GM23338 (cell line): ENCODE results near the gene TTYH3. TPM values are rescaled to one million over a fixed set of nuclear protein-coding genes. Genes with fewer than 3 reads are reported as not detected.
"Not testable (repeated sequence)": the region's sequence is repeated elsewhere in the genome, so short reads cannot be mapped to it uniquely, and the experiment has no call there.

ENCODE experiments used
- ATAC-seq: fragments of 200-7000 bp; cut with Tn5 transposase; 3 replicates; pipeline ENCODE4 v1.9.1; 2020
- DNase-seq: peaks from one replicate; pipeline ENCODE4 v3.0.0-alpha.2; 2015; ENCODE audit warnings: low spot score
- H2AFZ ChIP-seq: fragments of 200-600 bp; sonication (generic); 2 replicates; pipeline ENCODE4 v1.8.0; 2016; ENCODE audit warnings: antibody characterized with exemption, mild to moderate bottlenecking, moderate library complexity
- H3F3A ChIP-seq: fragments of 200-600 bp; sonication (generic); replicated peaks from 2 replicates; pipeline ENCODE4 v1.8.0; 2017; ENCODE audit warnings: antibody characterized with exemption, mixed run types, low read depth
- H3K27ac ChIP-seq: fragments of 200-600 bp; sonication (generic); 2 replicates; pipeline ENCODE4 v1.6.1; 2016; ENCODE audit warnings: low read depth
- H3K27me3 ChIP-seq: fragments of 200-600 bp; sonication (generic); 2 replicates; pipeline ENCODE4 v1.8.0; 2016; ENCODE audit warnings: mild to moderate bottlenecking, mixed run types, moderate library complexity; ENCODE audit not compliant: insufficient read depth
- H3K36me3 ChIP-seq: fragments of 200-600 bp; sonication (generic); 2 replicates; pipeline ENCODE4 v1.8.0; 2016; ENCODE audit warnings: mild to moderate bottlenecking; ENCODE audit not compliant: insufficient read depth
- H3K4me1 ChIP-seq: fragments of 200-600 bp; sonication (generic); 2 replicates; pipeline ENCODE4 v1.8.0; 2016; ENCODE audit warnings: mild to moderate bottlenecking, moderate library complexity; ENCODE audit not compliant: insufficient read depth
- H3K4me2 ChIP-seq: fragments of 200-600 bp; sonication (generic); 2 replicates; pipeline ENCODE4 v1.7.1; 2017; ENCODE audit warnings: mixed run types
- H3K4me3 ChIP-seq: fragments of 200-600 bp; sonication (generic); 2 replicates; pipeline ENCODE4 v1.6.1; 2016; ENCODE audit warnings: mixed run types
- H3K79me2 ChIP-seq: fragments of 200-600 bp; sonication (generic); replicated peaks from 2 replicates; pipeline ENCODE4 v1.8.0; 2017; ENCODE audit warnings: mild to moderate bottlenecking; ENCODE audit not compliant: insufficient read depth
- H3K9me2 ChIP-seq: fragments of 200-600 bp; sonication (generic); 2 replicates; pipeline ENCODE4 v1.8.0; 2017; ENCODE audit not compliant: insufficient read depth
- H4K20me1 ChIP-seq: fragments of 200-600 bp; sonication (generic); replicated peaks from 2 replicates; pipeline ENCODE4 v1.8.0; 2017; ENCODE audit warnings: mild to moderate bottlenecking; ENCODE audit not compliant: insufficient read depth
- H3K27ac Mint-ChIP-seq: 2 replicates; pipeline ENCODE4 v1.8.0; 2020; ENCODE audit warnings: inconsistent platforms, mild to moderate bottlenecking, moderate library complexity, mixed read lengths
- H3K27me3 Mint-ChIP-seq: 3 replicates; pipeline ENCODE4 v1.8.0; 2022; ENCODE audit warnings: low read depth, mild to moderate bottlenecking, moderate library complexity, mixed read lengths, inconsistent platforms; ENCODE audit not compliant: insufficient read depth, poor library complexity
- H3K36me3 Mint-ChIP-seq: 3 replicates; pipeline ENCODE4 v1.8.0; 2021; ENCODE audit warnings: low read depth, mild to moderate bottlenecking, inconsistent platforms, moderate library complexity, mixed read lengths
- H3K4me1 Mint-ChIP-seq: 3 replicates; pipeline ENCODE4 v1.8.0; 2020; ENCODE audit warnings: mild to moderate bottlenecking, inconsistent platforms, mixed read lengths
- H3K4me3 Mint-ChIP-seq: 3 replicates; pipeline ENCODE4 v1.8.0; 2021; ENCODE audit warnings: moderate library complexity, mild to moderate bottlenecking, inconsistent platforms, mixed read lengths
- H3K9me3 Mint-ChIP-seq: 3 replicates; pipeline ENCODE4 v1.8.0; 2020; ENCODE audit warnings: moderate library complexity, mild to moderate bottlenecking, inconsistent platforms, mixed read lengths
- EZH2 ChIP-seq: fragments of 200-600 bp; sonication (generic); IDR thresholded peaks from one replicate; pipeline ENCODE4 v1.8.0; 2017; ENCODE audit warnings: antibody characterized with exemption, mild to moderate bottlenecking, low read depth; ENCODE audit not compliant: unreplicated experiment
- EZH2phosphoT487 ChIP-seq: fragments of 200-600 bp; sonication (generic); IDR thresholded peaks from one replicate; pipeline ENCODE4 v1.8.1; 2018; ENCODE audit warnings: antibody characterized with exemption; ENCODE audit not compliant: unreplicated experiment
- NANOG ChIP-seq: IDR thresholded peaks from 2 replicates; pipeline ENCODE4 v1.6.1; 2016; ENCODE audit warnings: antibody characterized with exemption, borderline replicate concordance
- POLR2AphosphoS5 ChIP-seq: IDR thresholded peaks from 2 replicates; pipeline ENCODE4 v1.6.1; 2016; ENCODE audit warnings: antibody characterized with exemption, low read depth
- polyA plus RNA-seq: library from polyadenylated mRNA; unstranded; fragments of >200 nt; fragmentation: Nextera tagmentation; extraction: Ambion mirVana; gene quantifications from 2 replicates; pipeline ENCODE4 v1.2.1, GENCODE V29; 2016
- total RNA-seq: library from RNA; depleted of rRNA; stranded (reverse); fragments of >200 nt; shearing (Covaris generic); gene quantifications from 2 replicates; pipeline ENCODE4 v1.2.3, GENCODE V29; 2014
- TF ChIP-seq, protein P1 (sequence below), 2 experiments: fragments of 200-600 bp in 1 of 2; sonication (generic) in 1 of 2; conservative IDR thresholded peaks; 2 replicates each; pipeline versions ENCODE4 v1.5.1 to v1.6.1; 2016 to 2017; ENCODE audit warnings: antibody characterized with exemption in 2 of 2, low read depth in 2 of 2, mild to moderate bottlenecking in 2 of 2, moderate library complexity in 1 of 2
- TF ChIP-seq, protein P2 (sequence below): IDR thresholded peaks from one replicate; pipeline ENCODE4 v1.6.1; 2018; ENCODE audit warnings: antibody characterized with exemption; ENCODE audit not compliant: unreplicated experiment

The TTYH3 gene
- total and polyA plus RNA-seq, 2 experiments from 2014 or later = 59.6 to 126 TPM

DNA sequence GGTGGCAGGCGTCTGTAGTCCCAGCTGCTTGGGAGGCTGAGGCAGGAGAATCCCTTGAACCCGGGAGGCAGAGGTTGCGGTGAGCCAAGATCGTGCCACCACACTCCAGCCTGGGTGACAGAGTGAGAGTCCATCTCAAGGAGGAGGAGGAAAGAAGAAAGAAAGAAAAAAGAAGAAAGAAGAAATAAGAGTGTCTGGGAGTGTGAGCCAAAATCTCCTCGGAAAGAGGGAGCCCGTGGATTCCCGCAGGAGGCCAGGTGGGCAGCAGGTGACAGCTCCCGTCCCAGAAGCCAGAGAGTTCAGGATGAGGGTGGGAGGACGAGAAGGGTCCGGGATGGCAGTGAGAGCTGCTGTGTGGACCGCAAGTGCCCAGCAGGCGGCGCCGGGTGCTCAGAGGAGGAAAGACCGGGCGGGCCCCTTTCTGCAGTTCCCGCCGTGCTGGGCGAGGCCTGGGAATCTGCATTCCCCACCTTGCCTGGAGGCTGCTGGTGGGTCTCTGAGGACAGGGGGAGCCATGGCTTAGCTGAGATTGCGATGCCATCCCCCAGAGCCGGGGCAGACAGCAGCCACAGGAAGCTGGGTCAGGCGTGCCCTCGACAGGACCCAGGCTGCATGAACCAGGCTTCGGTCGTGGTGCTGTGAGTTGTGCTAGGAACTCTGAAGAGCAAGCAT lies 39.1 kb downstream of the TTYH3 start:
- Mint-ChIP-seq H3K36me3 (no peaks in the 10 kb centered on the region; the same call in 2 of the 3 replicates), H3K4me3 (no peak overlapping the region), H3K27ac (no peak overlapping the region), H3K9me3 (peaks cover 4% of the 10 kb centered on the region; the same call in 1 of the 3 replicates), H3K27me3 (peaks cover 21% of the 10 kb centered on the region), H3K4me1 (no peaks in the 10 kb centered on the region; the same call in 2 of the 3 replicates)
- no peaks in the 10 kb centered on the region for H3K9me2 ChIP-seq
- no peak overlapping the region for H3K4me2 ChIP-seq
- no peak overlapping the region for H3K4me3 ChIP-seq
- H3K79me2 ChIP-seq = no peaks in the 10 kb centered on the region
- no peaks in the 10 kb centered on the region for H3K27me3 ChIP-seq
- H3K27ac ChIP-seq = no peak overlapping the region
- ATAC-seq = peak; percentile 95
- TF ChIP-seq, protein P1, sequence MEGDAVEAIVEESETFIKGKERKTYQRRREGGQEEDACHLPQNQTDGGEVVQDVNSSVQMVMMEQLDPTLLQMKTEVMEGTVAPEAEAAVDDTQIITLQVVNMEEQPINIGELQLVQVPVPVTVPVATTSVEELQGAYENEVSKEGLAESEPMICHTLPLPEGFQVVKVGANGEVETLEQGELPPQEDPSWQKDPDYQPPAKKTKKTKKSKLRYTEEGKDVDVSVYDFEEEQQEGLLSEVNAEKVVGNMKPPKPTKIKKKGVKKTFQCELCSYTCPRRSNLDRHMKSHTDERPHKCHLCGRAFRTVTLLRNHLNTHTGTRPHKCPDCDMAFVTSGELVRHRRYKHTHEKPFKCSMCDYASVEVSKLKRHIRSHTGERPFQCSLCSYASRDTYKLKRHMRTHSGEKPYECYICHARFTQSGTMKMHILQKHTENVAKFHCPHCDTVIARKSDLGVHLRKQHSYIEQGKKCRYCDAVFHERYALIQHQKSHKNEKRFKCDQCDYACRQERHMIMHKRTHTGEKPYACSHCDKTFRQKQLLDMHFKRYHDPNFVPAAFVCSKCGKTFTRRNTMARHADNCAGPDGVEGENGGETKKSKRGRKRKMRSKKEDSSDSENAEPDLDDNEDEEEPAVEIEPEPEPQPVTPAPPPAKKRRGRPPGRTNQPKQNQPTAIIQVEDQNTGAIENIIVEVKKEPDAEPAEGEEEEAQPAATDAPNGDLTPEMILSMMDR (conservative IDR thresholded peaks at IDR 0.05; ENCODE audit: low read depth in 2 of 2) = peak; percentile 71 to 95
- no peak for TF ChIP-seq POLR2AphosphoS5
- H3F3A ChIP-seq = no peaks in the 10 kb centered on the region
- no peak overlapping the region; the same call in 1 of the 2 replicates for H2AFZ ChIP-seq
- DNase-seq = peak; percentile 94
- H3K4me1 ChIP-seq = no peaks in the 10 kb centered on the region
- H4K20me1 ChIP-seq = no peaks in the 10 kb centered on the region
- no peaks in the 10 kb centered on the region for H3K36me3 ChIP-seq

DNA sequence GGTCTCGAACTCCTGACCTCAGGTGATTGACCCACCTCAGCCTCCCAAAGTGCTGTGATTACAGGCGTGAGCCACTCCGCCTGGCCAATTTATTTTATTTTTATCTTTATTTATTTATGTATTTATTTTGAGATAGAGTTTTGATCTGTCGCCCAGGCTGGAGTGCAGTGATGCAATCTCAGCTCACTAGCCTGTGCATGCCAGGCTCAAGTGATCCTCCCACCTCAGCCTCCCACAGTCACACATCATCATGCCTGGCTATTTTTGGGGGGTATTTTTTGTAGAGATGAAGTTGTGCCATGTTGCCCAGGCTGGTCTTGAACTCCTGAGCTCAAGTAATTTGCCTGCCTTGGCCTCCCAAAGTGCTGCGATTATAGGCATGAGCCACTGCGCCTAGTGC lies 41.4 kb downstream of the TTYH3 start:
- not testable (repeated sequence) for H3K27ac Mint-ChIP-seq, H3K9me2 ChIP-seq, H3K36me3 Mint-ChIP-seq, H3K36me3 ChIP-seq, DNase-seq, H4K20me1 ChIP-seq, H3K4me3 ChIP-seq, H3K4me1 ChIP-seq, H3K4me2 ChIP-seq, H3K4me1 Mint-ChIP-seq, ATAC-seq, H3K9me3 Mint-ChIP-seq, H3K27ac ChIP-seq, H2AFZ ChIP-seq, H3F3A ChIP-seq, H3K27me3 ChIP-seq, H3K79me2 ChIP-seq, H3K4me3 Mint-ChIP-seq
- peaks cover 15% of the 10 kb centered on the region for H3K27me3 Mint-ChIP-seq

DNA sequence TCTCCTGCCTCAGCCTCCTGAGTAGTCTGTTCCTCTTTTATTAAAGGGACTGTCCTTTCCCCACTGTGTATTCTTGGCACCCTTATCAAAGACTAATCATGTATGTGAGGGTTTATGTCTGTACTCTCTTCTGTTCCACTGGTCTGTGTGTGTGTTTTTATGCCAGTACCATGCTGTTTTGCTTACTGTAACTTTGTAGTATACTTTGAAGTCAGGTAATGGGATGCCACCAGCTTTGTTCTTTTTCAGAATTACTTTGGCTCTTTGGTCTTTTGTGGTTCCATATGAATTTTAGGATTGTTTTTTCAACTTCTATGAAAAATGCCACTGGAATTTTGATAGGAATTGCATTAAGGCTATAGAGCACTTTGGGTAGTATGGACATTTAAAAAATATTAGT lies 42.1 kb downstream of the TTYH3 start:
- no peak overlapping the region for H3K27ac ChIP-seq
- H3K36me3 ChIP-seq = no peaks in the 10 kb centered on the region
- H2AFZ ChIP-seq = no peak overlapping the region
- no peaks in the 10 kb centered on the region for H3K27me3 ChIP-seq
- H3K9me3 Mint-ChIP-seq = no peaks in the 10 kb centered on the region
- no peak overlapping the region for H3K27ac Mint-ChIP-seq
- no peak for ATAC-seq
- no peak overlapping the region for H3K4me3 ChIP-seq
- no peak for DNase-seq
- H3F3A ChIP-seq = no peaks in the 10 kb centered on the region
- no peaks in the 10 kb centered on the region for H3K9me2 ChIP-seq
- no peaks in the 10 kb centered on the region for H3K36me3 Mint-ChIP-seq
- no peaks in the 10 kb centered on the region for H4K20me1 ChIP-seq
- TF ChIP-seq, protein P2, sequence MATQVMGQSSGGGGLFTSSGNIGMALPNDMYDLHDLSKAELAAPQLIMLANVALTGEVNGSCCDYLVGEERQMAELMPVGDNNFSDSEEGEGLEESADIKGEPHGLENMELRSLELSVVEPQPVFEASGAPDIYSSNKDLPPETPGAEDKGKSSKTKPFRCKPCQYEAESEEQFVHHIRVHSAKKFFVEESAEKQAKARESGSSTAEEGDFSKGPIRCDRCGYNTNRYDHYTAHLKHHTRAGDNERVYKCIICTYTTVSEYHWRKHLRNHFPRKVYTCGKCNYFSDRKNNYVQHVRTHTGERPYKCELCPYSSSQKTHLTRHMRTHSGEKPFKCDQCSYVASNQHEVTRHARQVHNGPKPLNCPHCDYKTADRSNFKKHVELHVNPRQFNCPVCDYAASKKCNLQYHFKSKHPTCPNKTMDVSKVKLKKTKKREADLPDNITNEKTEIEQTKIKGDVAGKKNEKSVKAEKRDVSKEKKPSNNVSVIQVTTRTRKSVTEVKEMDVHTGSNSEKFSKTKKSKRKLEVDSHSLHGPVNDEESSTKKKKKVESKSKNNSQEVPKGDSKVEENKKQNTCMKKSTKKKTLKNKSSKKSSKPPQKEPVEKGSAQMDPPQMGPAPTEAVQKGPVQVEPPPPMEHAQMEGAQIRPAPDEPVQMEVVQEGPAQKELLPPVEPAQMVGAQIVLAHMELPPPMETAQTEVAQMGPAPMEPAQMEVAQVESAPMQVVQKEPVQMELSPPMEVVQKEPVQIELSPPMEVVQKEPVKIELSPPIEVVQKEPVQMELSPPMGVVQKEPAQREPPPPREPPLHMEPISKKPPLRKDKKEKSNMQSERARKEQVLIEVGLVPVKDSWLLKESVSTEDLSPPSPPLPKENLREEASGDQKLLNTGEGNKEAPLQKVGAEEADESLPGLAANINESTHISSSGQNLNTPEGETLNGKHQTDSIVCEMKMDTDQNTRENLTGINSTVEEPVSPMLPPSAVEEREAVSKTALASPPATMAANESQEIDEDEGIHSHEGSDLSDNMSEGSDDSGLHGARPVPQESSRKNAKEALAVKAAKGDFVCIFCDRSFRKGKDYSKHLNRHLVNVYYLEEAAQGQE = no peak
- no peak for TF ChIP-seq EZH2phosphoT487
- no peak for TF ChIP-seq NANOG
- no peak for TF ChIP-seq EZH2
- H3K27me3 Mint-ChIP-seq = peaks cover 17% of the 10 kb centered on the region
- H3K4me1 Mint-ChIP-seq = no peaks in the 10 kb centered on the region; the same call in 2 of the 3 replicates
- H3K79me2 ChIP-seq = no peaks in the 10 kb centered on the region
- no peak overlapping the region for H3K4me3 Mint-ChIP-seq
- no peaks in the 10 kb centered on the region for H3K4me1 ChIP-seq
- no peak overlapping the region for H3K4me2 ChIP-seq
